GM18951 (cell line): ENCODE data around the gene MROH8.

ENCODE experiments used
- POLR2A ChIP-seq: IDR thresholded peaks from 4 replicates; pipeline ENCODE4 v1.6.1; 2011; ENCODE audit warnings: mild to moderate bottlenecking; ENCODE audit not compliant: insufficient read length, insufficient read depth; ENCODE audit errors: extremely low read depth
- in situ Hi-C: fragments of 300-500 bp; cut with MboI; formaldehyde crosslinking; loops from one replicate; pipeline ENCODE4 v1.12.0; 2022; ENCODE audit warnings: low sequenced_read_pairs, mixed read lengths, inconsistent platforms; ENCODE audit not compliant: unreplicated experiment

The MROH8 gene

GRCh38 chr20:37207171-37207570, 27.8 kb upstream of the MROH8 start:
- TF ChIP-seq POLR2A: no peak
- in situ Hi-C loops: no loop called here

- in situ Hi-C loops: no loop called here
- no peak for TF ChIP-seq POLR2A
Measured at GRCh38 chr20:37205794-37206193, 26.4 kb upstream of the MROH8 start.

GRCh38 chr20:37205130-37205529, 25.8 kb upstream of the MROH8 start:
- in situ Hi-C loops: no loop called here
- TF ChIP-seq POLR2A: no peak

- in situ Hi-C loops: no loop called here
- TF ChIP-seq POLR2A: no peak
Measured at GRCh38 chr20:37204056-37204455, 24.7 kb upstream of the MROH8 start.

- TF ChIP-seq POLR2A: no peak
- in situ Hi-C loops: no loop called here
Measured at GRCh38 chr20:37202267-37202943, 23.1 kb upstream of the MROH8 start.

GRCh38 chr20:37201827-37202162, 22.4 kb upstream of the MROH8 start:
- in situ Hi-C loops: no loop called here
- no peak for TF ChIP-seq POLR2A

GRCh38 chr20:37200926-37201826, 21.8 kb upstream of the MROH8 start:
- in situ Hi-C loops: no loop called here
- TF ChIP-seq POLR2A: no peak

GRCh38 chr20:37200376-37200775, 21.0 kb upstream of the MROH8 start:
- in situ Hi-C loops: no loop called here

GRCh38 chr20:37198932-37199660, 19.7 kb upstream of the MROH8 start:
- no peak for TF ChIP-seq POLR2A
- in situ Hi-C loops: loop anchor here (10.0 kb wide), 1 partner anchor 336 kb away; no protein-coding TSS in a partner anchor

More at GRCh38 chr20:37200376-37200775, 21.0 kb upstream of the MROH8 start:
- no peak for TF ChIP-seq POLR2A

GRCh38 chr20:37194621-37195417, 15.5 kb upstream of the MROH8 start:
- no peak for TF ChIP-seq POLR2A
- in situ Hi-C loops: loop anchor here (10.0 kb wide), 1 partner anchor 340 kb away; no protein-coding TSS in a partner anchor

- in situ Hi-C loops: loop anchor here (10.0 kb wide), 1 partner anchor 341 kb away; no protein-coding TSS in a partner anchor
Measured at GRCh38 chr20:37193821-37194220, 14.5 kb upstream of the MROH8 start.

GRCh38 chr20:37193226-37193625, 13.9 kb upstream of the MROH8 start:
- in situ Hi-C loops: loop anchor here (10.0 kb wide), 1 partner anchor 342 kb away; no protein-coding TSS in a partner anchor
- TF ChIP-seq POLR2A: no peak

More at GRCh38 chr20:37193821-37194220, 14.5 kb upstream of the MROH8 start:
- TF ChIP-seq POLR2A: no peak
